WI38 (cell line): ENCODE data around the gene SFTPA1.
"Not testable (repeated sequence)": the region's sequence is repeated elsewhere in the genome, so short reads cannot be mapped to it uniquely, and the experiment has no call there.

Experiments used
- H3K4me3 ChIP-seq: 2 replicates; pipeline ENCODE4 v1.5.1; 2011; ENCODE audit warnings: low read depth, mild to moderate bottlenecking, control low read depth, low read length
- CTCF ChIP-seq: IDR thresholded peaks from 2 replicates; pipeline ENCODE4 v1.5.1; 2012; ENCODE audit warnings: low read depth, mild to moderate bottlenecking, control low read depth, low read length

SFTPA1 gene

GRCh38 chr10:79610601-79611191, at the start of gene SFTPA1:
Gene SFTPA1, plus strand, starts transcription at chr10:79610939. Its CDS starts 887 bp downstream, at chr10:79611826.
- no peak for TF ChIP-seq CTCF
- no peak within 1 kb of the TSS for H3K4me3 ChIP-seq

DNA sequence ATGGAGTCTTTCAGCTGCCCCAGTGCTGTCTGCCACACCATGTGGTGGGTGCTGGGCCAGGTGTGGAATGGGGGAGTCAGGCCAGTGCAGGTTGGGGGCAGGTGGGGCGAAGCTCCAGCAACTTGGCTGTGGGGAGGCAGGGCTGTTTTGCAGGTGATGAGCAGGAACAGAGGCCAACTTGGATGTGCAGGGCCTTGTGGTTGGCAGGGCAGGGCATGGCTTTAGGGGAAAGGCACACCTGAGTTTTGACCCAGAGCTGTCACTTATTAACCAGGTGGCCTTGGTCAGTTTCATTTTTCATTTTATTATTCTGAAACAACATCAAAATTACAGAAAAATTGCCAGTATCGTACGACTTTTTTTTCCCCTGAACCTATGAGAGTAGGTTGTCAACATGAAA, 49.5 kb upstream of the SFTPA1 start:
- H3K4me3 ChIP-seq, result no peak overlapping the region
- no peak for TF ChIP-seq CTCF

- TF ChIP-seq CTCF, result peak; percentile 95
- no peak overlapping the region for H3K4me3 ChIP-seq
Observed at GRCh38 chr10:79562135-79562756, 48.5 kb upstream of the SFTPA1 start.

DNA sequence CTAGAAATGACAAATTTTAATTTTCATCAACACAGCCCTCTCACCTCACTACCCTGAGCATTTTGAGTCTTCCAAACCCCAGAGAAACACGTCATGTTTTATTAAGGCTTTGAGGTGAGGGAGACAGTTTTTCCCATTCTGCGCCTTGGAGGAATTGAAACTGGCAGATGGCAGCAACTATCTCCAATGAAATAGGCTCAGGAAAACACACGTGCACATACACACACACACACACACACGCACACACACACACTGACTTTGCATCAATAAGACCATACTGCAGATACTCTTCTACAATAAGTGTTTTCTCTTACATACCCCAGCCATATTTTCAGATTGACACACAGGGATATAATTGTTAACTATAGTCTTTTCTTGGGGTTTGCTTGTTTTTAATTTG, 47.3 kb upstream of the SFTPA1 start:
- H3K4me3 ChIP-seq, result no peak overlapping the region
- TF ChIP-seq CTCF, result no peak

- H3K4me3 ChIP-seq, result not testable (repeated sequence)
Observed at GRCh38 chr10:79570624-79571023, 40.1 kb upstream of the SFTPA1 start.

- no peak overlapping the region for H3K4me3 ChIP-seq
- TF ChIP-seq CTCF, result no peak
Observed at GRCh38 chr10:79579361-79579760, 31.4 kb upstream of the SFTPA1 start.

- TF ChIP-seq CTCF, result no peak
- no peak overlapping the region for H3K4me3 ChIP-seq
Observed at GRCh38 chr10:79581044-79581443, 29.7 kb upstream of the SFTPA1 start.

- H3K4me3 ChIP-seq, result no peak overlapping the region
- no peak for TF ChIP-seq CTCF
Observed at GRCh38 chr10:79582096-79582495, 28.6 kb upstream of the SFTPA1 start.

DNA sequence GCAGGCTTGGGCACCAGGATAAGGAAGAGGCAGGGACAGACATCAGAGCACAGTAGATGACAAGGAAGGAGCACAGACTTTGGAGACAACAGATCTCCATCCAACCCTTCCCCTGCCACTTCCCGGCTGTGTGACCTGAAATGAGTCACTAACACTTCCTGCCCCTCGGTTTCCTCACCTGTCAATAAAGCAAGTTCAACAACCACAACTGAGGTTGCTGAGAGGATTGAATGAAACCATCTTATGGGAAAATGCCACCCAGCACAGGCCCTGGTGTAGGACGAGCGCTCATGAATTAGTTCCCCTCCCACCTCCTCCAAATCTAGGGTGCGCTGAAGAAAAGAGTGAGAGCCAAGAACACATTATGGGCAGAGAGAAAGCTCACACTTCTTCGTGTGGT, 27.8 kb upstream of the SFTPA1 start:
- not testable (repeated sequence) for H3K4me3 ChIP-seq
